ENCODE measurements around the gene COL7A1.

DNA sequence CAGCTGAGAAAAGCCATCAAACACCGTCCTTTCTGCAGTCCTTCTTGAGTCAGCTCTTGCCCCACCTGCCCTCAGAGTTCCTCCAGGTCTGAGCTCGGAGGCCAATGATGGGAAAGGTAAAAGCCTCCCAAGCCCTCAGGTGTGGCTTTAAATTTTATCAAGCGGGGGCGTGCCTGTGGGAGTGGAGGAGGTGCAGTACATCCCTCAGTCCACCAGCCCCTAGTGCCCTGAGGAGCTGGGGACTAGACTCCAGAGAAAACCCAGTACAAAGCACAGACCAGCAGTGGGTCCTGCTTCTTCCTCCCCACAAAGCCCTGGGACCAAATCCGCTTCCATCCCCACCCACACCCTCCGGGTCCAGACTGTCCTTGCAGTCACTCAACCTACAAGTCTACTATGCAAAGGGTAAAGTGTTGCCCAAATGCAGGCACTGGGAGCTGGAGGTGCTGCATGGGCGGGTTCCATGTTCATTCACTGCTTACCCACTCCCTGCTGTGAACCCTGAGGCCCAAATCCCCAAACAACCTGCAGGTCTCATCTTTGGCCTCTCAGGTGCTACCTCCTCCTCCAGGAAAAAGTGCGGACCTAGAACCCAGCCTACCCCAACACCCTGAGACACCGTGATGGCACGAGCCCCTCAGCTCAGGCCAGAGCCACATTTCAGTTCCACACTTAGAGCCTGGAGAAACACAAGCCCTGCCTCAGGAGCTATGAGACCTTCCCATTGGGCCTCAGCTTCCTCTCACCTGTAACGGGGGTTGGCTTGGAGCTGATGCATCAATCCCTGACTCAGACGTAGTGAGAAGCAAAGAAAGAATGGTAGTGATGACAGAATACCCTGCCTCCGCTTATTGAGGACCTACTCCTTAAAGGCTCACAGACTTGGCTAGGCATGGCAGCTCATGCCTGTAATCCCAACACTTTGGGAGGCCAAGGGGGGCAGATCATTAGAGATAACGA, 41.0 kb downstream of the COL7A1 start:
- TF ChIP-seq, protein P1, sequence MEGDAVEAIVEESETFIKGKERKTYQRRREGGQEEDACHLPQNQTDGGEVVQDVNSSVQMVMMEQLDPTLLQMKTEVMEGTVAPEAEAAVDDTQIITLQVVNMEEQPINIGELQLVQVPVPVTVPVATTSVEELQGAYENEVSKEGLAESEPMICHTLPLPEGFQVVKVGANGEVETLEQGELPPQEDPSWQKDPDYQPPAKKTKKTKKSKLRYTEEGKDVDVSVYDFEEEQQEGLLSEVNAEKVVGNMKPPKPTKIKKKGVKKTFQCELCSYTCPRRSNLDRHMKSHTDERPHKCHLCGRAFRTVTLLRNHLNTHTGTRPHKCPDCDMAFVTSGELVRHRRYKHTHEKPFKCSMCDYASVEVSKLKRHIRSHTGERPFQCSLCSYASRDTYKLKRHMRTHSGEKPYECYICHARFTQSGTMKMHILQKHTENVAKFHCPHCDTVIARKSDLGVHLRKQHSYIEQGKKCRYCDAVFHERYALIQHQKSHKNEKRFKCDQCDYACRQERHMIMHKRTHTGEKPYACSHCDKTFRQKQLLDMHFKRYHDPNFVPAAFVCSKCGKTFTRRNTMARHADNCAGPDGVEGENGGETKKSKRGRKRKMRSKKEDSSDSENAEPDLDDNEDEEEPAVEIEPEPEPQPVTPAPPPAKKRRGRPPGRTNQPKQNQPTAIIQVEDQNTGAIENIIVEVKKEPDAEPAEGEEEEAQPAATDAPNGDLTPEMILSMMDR (IDR thresholded peaks at IDR 0.05; ENCODE audit: borderline replicate concordance, extremely low read depth, low read length, poor library complexity, severe bottlenecking) = no peak
- no peak for TF ChIP-seq EZH2 (IDR thresholded peaks at IDR 0.05; ENCODE audit: borderline replicate concordance, low read depth, low read length, severe bottlenecking)
